Heart left ventricle (tissue), 16 donors: ENCODE results near the gene EEIG1. TPM values are rescaled to one million over a fixed set of nuclear protein-coding genes. Genes with fewer than 3 reads are reported as not detected.

Experiments used
- ATAC-seq, 4 donors: fragments of 200-7000 bp; cut with Tn5 transposase; one replicate each; pipeline ENCODE4 v1.9.1; 2020 to 2022; ENCODE audit warnings: moderate library complexity in 4 of 4, mild to moderate bottlenecking in 3 of 4, moderate number of reproducible peaks in 1 of 4
- DNase-seq, 5 donors: peaks; one replicate each; pipeline ENCODE4 v3.0.0-alpha.2; 2020
- H3K27ac ChIP-seq, 12 donors: fragments of 200-600 bp; sonication (generic) in 4 of 12; one replicate each; pipeline versions ENCODE4 v1.5.0 to v1.8.0; 2016 to 2022; ENCODE audit warnings: mild to moderate bottlenecking in 2 of 12
- H3K27me3 ChIP-seq, 9 donors: fragments of 200-600 bp; sonication (generic) in 2 of 9; one replicate each; pipeline versions ENCODE4 v1.5.1 to v1.8.0; 2016 to 2022; ENCODE audit warnings: mild to moderate bottlenecking in 3 of 9
- H3K36me3 ChIP-seq, 9 donors: fragments of 200-600 bp; sonication (generic) in 2 of 9; one replicate each; pipeline versions ENCODE4 v1.5.0 to v1.8.0; 2018 to 2022; ENCODE audit warnings: mild to moderate bottlenecking in 2 of 9
- H3K4me1 ChIP-seq, 12 donors: fragments of 200-600 bp; sonication (generic) in 4 of 12; one replicate each; pipeline versions ENCODE4 v1.5.0 to v1.8.0; 2016 to 2022; ENCODE audit warnings: mild to moderate bottlenecking in 3 of 12
- H3K4me3 ChIP-seq, 12 donors: fragments of 200-600 bp; sonication (generic) in 4 of 12; one replicate each; pipeline versions ENCODE4 v1.5.0 to v1.8.0; 2017 to 2022; ENCODE audit warnings: mild to moderate bottlenecking in 9 of 12, moderate library complexity in 4 of 12
- H3K9me3 ChIP-seq, 12 donors: fragments of 200-600 bp; sonication (generic) in 4 of 12; one replicate each; pipeline versions ENCODE4 v1.5.0 to v1.8.0; 2016 to 2022; ENCODE audit warnings: mild to moderate bottlenecking in 1 of 12
- POLR2A ChIP-seq, 2 donors: fragments of 450-650 bp; IDR thresholded peaks; one replicate each; pipeline ENCODE4 v1.6.1; 2017; ENCODE audit warnings: antibody characterized with exemption in 2 of 2, mild to moderate bottlenecking in 2 of 2, moderate library complexity in 2 of 2
- WGBS, 4 donors: extraction: QIAGEN DNeasy Blood & Tissue Kit in 2 of 4; methylation state at CpG; one replicate each; pipeline versions ENCODE4 v1.1.5 to v1.1.7; 2013 to 2018; 5-methylcytosine and 5-hydroxymethylcytosine counted together
- intact Hi-C, 10 donors: fragments of 100-400 bp; cut with DNase I; formaldehyde crosslinking; loops; one replicate each; pipeline versions ENCODE4 v1.11.1 to v1.14.2; 2022
- polyA plus RNA-seq, 2 donors: library from polyadenylated mRNA; stranded (reverse); fragments of 200-250 nt; gene quantifications; one replicate each; pipeline ENCODE4 v1.2.3, GENCODE V29; 2013
- total RNA-seq, 9 donors: library from RNA; depleted of rRNA in 2 of 9; stranded (reverse); fragments of >200 nt in 2 of 9; fragmentation: NEBNext Ultra II Directional in 3 of 9; extraction: Animal tissue kit (Norgen Biotek cat#: 25700) in 3 of 9; gene quantifications; one replicate each; pipeline versions ENCODE4 v1.1.0 to v1.2.4, GENCODE V29; 2016 to 2023
- TF ChIP-seq, protein P1 (sequence below), 12 donors: fragments of 200-600 bp; sonication (generic) in 4 of 12; IDR thresholded peaks; one replicate each; pipeline versions ENCODE4 v1.5.0 to v1.8.0; 2018 to 2022; ENCODE audit warnings: antibody characterized with exemption in 12 of 12, mild to moderate bottlenecking in 5 of 12
- donor health status: ischemic (EF 13 %, LVEDD 7.1; RV severe dilation, severe dysfunction).
- donor health status: healthy with polysubstance abuse.
- donor health status: DM: no; HTN: yes; CAD: no.
- donor health status: DM: no; HTN: no; CAD: no.
- donor health status: ischemic (EF 25% LVEDD 6.9; RV normal size, moderate dysfunction).
- donor health status: ischemic (EF 25% LVEDD 5.7; RV mildly dilated, moderate dysfunction).
- donor health status: healthy.
- donor health status: DM: yes; HTN: yes; CAD: no.
- donor health status: ischemic (EF 35%, LVEDD 5.7; RV mildly dilated, moderate dysfunction).
- donor health status: nonischemic (EF 11% LVEDD 7.7; RV severe dilation, severe dysfunction).
- donor health status: DM: yes; HTN: yes; CAD: no.
- donor health status: PGD.
- donor health status: ischemic (EF 29% LVEDD 5.4; RV normal size, mild dysfunction).
- donor health status: nonischemic (EF 23%, LVEDD 6.1; RV moderate dilation, normal function).

EEIG1 gene
- total and polyA plus RNA-seq, 11 donors: 5.4 to 45.2 (median 20.1) TPM

- 70 to 75% (median 72%) methylated on average over 15 to 16 of the region's 16 CpGs for WGBS, 4 donors
- TF ChIP-seq, protein P1, sequence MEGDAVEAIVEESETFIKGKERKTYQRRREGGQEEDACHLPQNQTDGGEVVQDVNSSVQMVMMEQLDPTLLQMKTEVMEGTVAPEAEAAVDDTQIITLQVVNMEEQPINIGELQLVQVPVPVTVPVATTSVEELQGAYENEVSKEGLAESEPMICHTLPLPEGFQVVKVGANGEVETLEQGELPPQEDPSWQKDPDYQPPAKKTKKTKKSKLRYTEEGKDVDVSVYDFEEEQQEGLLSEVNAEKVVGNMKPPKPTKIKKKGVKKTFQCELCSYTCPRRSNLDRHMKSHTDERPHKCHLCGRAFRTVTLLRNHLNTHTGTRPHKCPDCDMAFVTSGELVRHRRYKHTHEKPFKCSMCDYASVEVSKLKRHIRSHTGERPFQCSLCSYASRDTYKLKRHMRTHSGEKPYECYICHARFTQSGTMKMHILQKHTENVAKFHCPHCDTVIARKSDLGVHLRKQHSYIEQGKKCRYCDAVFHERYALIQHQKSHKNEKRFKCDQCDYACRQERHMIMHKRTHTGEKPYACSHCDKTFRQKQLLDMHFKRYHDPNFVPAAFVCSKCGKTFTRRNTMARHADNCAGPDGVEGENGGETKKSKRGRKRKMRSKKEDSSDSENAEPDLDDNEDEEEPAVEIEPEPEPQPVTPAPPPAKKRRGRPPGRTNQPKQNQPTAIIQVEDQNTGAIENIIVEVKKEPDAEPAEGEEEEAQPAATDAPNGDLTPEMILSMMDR (IDR thresholded peaks at IDR 0.05): no peak
- TF ChIP-seq POLR2A (IDR thresholded peaks at IDR 0.05): no peak
- peaks cover 13 to 100% (median 95%) of the 10 kb centered on the region in 12 donors for H3K4me1 ChIP-seq
- peaks cover 0 to 4% (median 0%) of the 10 kb centered on the region in 9 donors for H3K36me3 ChIP-seq
- intact Hi-C loops: no loop called here
- ATAC-seq (no peak), DNase-seq (peak in 2 of 5 donors; percentile 24 to 27)
- no peaks in the 10 kb centered on the region for H3K9me3 ChIP-seq
- H3K27me3 ChIP-seq: no peaks in the 10 kb centered on the region
- H3K27ac ChIP-seq: peak overlapping the region in 9 of 12 donors; percentile 9 to 95 (median 84)
- peak overlapping the region in 1 of 12 donors; percentile 17 for H3K4me3 ChIP-seq
Observed at GRCh38 chr9:127970401-127971313, 10.1 kb downstream of the EEIG1 start.

- peak overlapping the region in 1 of 12 donors; percentile 10 for H3K4me3 ChIP-seq
- TF ChIP-seq POLR2A (IDR thresholded peaks at IDR 0.05): no peak
Observed at GRCh38 chr9:127968700-127969383, 11.9 kb downstream of the EEIG1 start.

DNA sequence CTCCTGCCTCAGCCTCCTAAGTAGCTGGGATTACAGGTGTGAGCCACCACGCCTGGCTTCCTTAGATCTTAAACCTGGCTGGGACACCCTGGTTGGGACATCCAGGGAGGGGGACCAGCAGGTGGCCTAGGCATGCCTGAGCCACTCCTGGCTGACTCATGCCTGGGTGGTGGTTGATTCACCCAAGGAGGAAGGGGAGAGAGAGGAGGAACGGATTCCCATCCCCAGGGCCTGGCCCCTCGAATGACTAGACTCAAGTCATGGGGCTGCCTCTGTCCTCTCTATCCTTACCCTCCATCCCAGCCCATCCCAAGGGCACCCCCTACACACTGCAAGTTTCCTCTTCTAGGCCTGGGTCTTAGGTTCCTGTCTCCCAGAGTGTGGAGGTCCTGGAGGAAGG is 12.7 kb downstream of the EEIG1 start:
- Histone ChIP-seq H3K36me3 (no peaks in the 10 kb centered on the region), H3K27ac (peak overlapping the region in 10 of 12 donors; percentile 60 to 95 (median 76)), H3K9me3 (no peaks in the 10 kb centered on the region), H3K4me1 (peaks cover 18 to 99% (median 90%) of the 10 kb centered on the region in 12 donors), H3K4me3 (no peak overlapping the region), H3K27me3 (no peaks in the 10 kb centered on the region)
- DNase-seq (peak in 1 of 5 donors; percentile 21), ATAC-seq (no peak)
- TF ChIP-seq, protein P1 (IDR thresholded peaks at IDR 0.05): no peak
- TF ChIP-seq POLR2A (IDR thresholded peaks at IDR 0.05): no peak
- intact Hi-C loops: no loop called here
- 74 to 89% (median 79%) methylated on average over 3 of the region's 3 CpGs for WGBS, 4 donors

More at GRCh38 chr9:127968700-127969383, 11.9 kb downstream of the EEIG1 start:
- DNase-seq (peak; percentile 73 to 87 (median 82)), ATAC-seq (peak; percentile 30 to 41 (median 35))
- H3K9me3 ChIP-seq: no peaks in the 10 kb centered on the region
- intact Hi-C loops: no loop called here
- peaks cover 18 to 99% (median 91%) of the 10 kb centered on the region in 12 donors for H3K4me1 ChIP-seq
- no peaks in the 10 kb centered on the region for H3K36me3 ChIP-seq
- WGBS, 4 donors: 44 to 47% (median 45%) methylated on average over 8 to 10 of the region's 10 CpGs
- peak overlapping the region in 11 of 12 donors; percentile 52 to 95 (median 74) for H3K27ac ChIP-seq
- no peaks in the 10 kb centered on the region for H3K27me3 ChIP-seq

GRCh38 chr9:127967151-127967809 is 13.5 kb downstream of the EEIG1 start:
- 63 to 80% (median 73%) methylated on average over 7 to 9 of the region's 9 CpGs for WGBS, 4 donors

More at GRCh38 chr9:127967151-127967809, 13.5 kb downstream of the EEIG1 start:
- Histone ChIP-seq H3K4me1 (peaks cover 18 to 99% (median 88%) of the 10 kb centered on the region in 12 donors), H3K36me3 (no peaks in the 10 kb centered on the region), H3K27me3 (no peaks in the 10 kb centered on the region), H3K9me3 (no peaks in the 10 kb centered on the region), H3K27ac (peak overlapping the region in 8 of 12 donors; percentile 13 to 95 (median 87)), H3K4me3 (no peak overlapping the region)
- DNase-seq: peak in 1 of 5 donors; percentile 25
- ATAC-seq: no peak
- intact Hi-C loops: no loop called here
- TF ChIP-seq, protein P1 (IDR thresholded peaks at IDR 0.05): no peak
- no peak for TF ChIP-seq POLR2A (IDR thresholded peaks at IDR 0.05)
